CD4-positive, alpha-beta T cell treated with Interleukin-21 for 1 hour (primary cell): ENCODE data around the gene CDIPT.
"Not testable (repeated sequence)": the region's sequence is repeated elsewhere in the genome, so short reads cannot be mapped to it uniquely, and the experiment has no call there.

Experiments
- DNase-seq: peaks from one replicate; pipeline ENCODE4 v3.0.0-alpha.2; 2020

CDIPT gene

GRCh38 chr16:29857133-29857760 lies 5.8 kb downstream of the CDIPT start:
- DNase-seq = no peak

- DNase-seq = no peak
These were observed 8.4 kb downstream of the CDIPT start for GRCh38 chr16:29854520-29855100.

GRCh38 chr16:29852654-29853053 lies 10.4 kb downstream of the CDIPT start:
- no peak for DNase-seq

GRCh38 chr16:29850998-29851397 lies 12.0 kb downstream of the CDIPT start:
- no peak for DNase-seq

- DNase-seq = no peak
These were observed 13.5 kb downstream of the CDIPT start for GRCh38 chr16:29849505-29849904.

- peak; percentile 83 for DNase-seq
These were observed 14.4 kb downstream of the CDIPT start for GRCh38 chr16:29848420-29849297.

GRCh38 chr16:29845656-29846055 lies 17.4 kb downstream of the CDIPT start:
- no peak for DNase-seq

GRCh38 chr16:29844575-29845331 lies 18.3 kb downstream of the CDIPT start:
- no peak for DNase-seq

- no peak for DNase-seq
These were observed 19.1 kb downstream of the CDIPT start for GRCh38 chr16:29843931-29844330.

GRCh38 chr16:29842732-29843346 lies 20.2 kb downstream of the CDIPT start:
- no peak for DNase-seq

GRCh38 chr16:29841631-29842030 lies 21.4 kb downstream of the CDIPT start:
- no peak for DNase-seq

- no peak for DNase-seq
These were observed 22.8 kb downstream of the CDIPT start for GRCh38 chr16:29840240-29840639.

GRCh38 chr16:29839822-29840221 lies 23.2 kb downstream of the CDIPT start:
- DNase-seq = no peak

- DNase-seq = no peak
These were observed 25.2 kb downstream of the CDIPT start for GRCh38 chr16:29837841-29838240.

- no peak for DNase-seq
These were observed 26.4 kb downstream of the CDIPT start for GRCh38 chr16:29836623-29837022.

- DNase-seq = no peak
These were observed 27.1 kb downstream of the CDIPT start for GRCh38 chr16:29835926-29836325.

- DNase-seq = no peak
These were observed 28.9 kb downstream of the CDIPT start for GRCh38 chr16:29834079-29834478.

- not testable (repeated sequence) for DNase-seq
These were observed 29.8 kb downstream of the CDIPT start for GRCh38 chr16:29833219-29833618.

GRCh38 chr16:29831490-29831889 lies 31.5 kb downstream of the CDIPT start:
- DNase-seq = no peak

GRCh38 chr16:29830774-29831173 lies 32.3 kb downstream of the CDIPT start:
- no peak for DNase-seq

GRCh38 chr16:29826342-29826695 lies 36.7 kb downstream of the CDIPT start:
- DNase-seq = no peak

- peak; percentile 42 for DNase-seq
These were observed 37.6 kb downstream of the CDIPT start for GRCh38 chr16:29825145-29826044.
